HG02623 (cell line): ENCODE data around the gene MOB2.
"Not testable (repeated sequence)": the region's sequence is repeated elsewhere in the genome, so short reads cannot be mapped to it uniquely, and the experiment has no call there.

ENCODE experiments used
- ATAC-seq: cut with Tn5 transposase; IDR thresholded peaks from one replicate; pipeline ENCODE4 v1.9.1; 2021; ENCODE audit warnings: moderate library complexity; ENCODE audit not compliant: unreplicated experiment

Gene MOB2

DNA sequence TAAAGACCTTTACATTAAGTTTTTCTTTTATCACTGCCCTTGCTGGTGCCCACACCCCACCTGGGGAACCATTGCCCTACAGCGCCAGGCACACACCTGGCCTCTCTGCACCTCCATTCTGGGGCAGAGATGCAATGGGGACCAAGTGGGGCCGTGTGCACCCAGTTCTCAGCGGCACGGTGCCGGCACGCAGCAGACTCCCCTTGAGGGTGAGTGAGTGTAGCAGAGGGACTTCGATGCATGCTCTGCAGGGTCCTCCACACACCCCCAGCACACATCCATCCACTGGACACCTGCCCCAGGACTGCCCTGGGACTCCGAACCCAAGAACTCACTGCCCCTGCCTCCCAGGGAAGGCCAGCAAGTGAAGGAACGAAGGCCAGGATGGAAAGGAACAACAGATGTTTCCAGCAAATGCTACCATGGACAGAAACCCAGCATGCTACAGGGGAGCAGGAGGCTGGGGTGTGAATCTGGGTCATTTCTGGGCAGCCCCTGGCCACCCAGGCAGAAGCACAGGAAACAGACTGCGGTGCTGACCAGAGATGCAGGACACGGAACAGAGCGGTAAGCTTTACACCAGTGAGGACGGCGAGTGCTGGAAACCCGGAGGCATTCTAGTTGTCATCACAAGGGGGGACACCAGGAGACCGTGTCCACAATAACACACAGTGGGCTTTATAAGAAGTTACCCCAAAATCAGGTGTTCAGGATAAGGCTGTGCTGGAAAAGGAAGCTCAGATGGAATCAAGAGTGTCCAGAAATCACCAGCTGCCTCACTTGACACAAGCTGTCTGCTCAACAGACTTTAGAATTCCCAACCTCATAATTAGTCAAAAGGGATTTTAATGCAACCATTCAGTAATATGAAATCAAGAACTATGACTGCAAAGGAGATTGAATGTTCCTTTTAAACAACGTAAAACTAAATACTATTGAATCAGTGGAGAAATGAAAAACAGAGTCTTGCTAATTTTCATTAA, 32.7 kb upstream of the MOB2 start:
- ATAC-seq: no peak

DNA sequence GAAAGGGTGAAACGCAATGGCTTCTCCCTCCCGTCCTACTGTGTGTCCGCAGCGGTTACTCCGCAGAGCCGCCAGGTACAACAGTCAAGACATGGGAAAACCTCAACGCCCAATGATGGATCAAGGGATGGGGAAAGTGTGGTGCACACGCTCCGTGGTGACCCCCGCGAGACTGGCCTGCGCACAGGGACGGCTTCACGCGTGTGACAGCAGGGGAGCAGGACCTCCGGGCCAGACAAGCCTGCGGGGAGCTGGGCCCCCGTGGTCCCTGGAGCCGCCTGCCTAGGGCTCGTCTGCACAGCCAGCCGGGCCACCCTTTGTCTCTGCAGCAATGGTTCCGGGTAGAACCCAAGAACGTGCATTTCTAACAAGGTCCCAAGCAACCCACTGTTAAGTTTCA, 31.7 kb upstream of the MOB2 start:
- no peak for ATAC-seq

DNA sequence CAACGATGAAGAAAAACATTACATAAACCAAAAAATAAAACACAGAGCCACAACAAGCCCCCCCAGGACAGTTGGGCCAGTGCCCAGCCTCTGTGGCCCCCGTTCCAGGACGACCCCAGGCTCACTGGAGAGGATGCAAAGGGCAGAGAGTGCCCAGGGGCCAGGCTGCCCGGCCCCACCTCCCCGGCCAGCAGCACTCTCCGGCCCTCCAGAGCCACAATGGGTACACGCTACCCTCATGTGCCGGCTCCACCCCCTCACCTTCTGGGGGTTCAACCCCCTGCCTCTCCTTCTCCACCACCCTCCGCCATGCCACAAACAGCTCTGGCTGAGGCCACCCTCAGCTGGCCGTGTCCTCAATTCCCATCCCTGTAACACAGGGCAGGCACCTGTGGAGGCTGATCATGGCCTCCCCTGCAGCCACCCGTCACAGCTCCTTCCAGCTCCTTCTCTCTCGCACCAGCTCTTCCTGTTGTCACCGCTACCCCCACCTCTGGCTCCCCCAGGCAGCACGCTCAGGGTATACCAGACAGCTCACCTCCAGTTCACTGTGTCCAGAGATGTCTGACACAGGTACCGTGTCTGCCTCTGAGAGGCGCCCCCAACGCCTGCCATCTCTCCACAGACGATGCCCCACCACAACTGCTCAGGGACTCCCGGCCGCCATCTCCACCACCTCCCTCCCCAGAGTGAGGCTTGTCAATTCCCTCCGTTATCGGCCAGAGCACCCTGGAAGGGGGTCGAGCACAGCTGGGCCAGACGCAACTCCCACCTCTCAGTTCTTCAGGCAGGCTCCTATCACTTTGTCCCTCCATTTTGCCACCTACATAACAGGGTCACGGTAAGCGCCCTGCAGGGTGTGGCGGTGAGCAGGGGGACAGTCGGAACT, 30.8 kb upstream of the MOB2 start:
- no peak for ATAC-seq

DNA sequence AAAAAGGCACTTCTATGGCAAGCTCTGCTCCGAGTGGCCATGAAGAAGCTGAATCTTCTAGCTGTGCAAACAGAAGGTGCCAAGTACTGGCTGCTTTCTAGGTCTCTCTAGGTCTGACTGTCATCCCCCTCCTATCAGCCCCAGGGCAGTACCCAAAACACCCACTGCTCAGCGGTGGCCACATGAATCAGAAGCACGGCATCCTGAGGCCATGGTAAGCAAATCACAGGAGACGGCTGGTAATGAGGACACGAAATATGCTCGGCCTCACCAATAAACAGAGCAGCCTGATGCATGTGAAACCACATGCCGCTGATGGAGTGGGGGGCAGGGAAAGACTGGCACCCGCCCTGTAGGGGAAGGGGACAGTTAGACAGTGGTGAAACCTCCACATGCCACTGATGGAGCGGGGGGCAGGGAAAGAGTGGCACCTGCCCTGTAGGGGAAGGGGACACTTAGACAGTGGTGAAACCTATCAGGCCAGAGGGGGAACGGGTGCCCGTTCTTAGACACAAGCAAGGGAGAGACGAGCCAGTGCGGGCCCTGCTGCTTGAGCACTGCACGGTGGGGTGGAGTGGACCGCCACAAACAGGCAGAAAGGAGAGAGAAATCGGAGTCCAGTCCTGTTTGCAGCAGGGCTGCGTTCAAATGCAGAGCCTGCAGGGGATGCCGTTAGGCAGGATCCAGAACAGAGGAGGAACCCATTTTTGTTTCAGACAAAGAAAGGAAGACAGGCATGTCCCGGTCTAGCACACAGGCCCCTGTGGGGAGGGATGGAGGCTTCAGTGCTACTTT, 29.9 kb upstream of the MOB2 start:
- ATAC-seq: no peak

DNA sequence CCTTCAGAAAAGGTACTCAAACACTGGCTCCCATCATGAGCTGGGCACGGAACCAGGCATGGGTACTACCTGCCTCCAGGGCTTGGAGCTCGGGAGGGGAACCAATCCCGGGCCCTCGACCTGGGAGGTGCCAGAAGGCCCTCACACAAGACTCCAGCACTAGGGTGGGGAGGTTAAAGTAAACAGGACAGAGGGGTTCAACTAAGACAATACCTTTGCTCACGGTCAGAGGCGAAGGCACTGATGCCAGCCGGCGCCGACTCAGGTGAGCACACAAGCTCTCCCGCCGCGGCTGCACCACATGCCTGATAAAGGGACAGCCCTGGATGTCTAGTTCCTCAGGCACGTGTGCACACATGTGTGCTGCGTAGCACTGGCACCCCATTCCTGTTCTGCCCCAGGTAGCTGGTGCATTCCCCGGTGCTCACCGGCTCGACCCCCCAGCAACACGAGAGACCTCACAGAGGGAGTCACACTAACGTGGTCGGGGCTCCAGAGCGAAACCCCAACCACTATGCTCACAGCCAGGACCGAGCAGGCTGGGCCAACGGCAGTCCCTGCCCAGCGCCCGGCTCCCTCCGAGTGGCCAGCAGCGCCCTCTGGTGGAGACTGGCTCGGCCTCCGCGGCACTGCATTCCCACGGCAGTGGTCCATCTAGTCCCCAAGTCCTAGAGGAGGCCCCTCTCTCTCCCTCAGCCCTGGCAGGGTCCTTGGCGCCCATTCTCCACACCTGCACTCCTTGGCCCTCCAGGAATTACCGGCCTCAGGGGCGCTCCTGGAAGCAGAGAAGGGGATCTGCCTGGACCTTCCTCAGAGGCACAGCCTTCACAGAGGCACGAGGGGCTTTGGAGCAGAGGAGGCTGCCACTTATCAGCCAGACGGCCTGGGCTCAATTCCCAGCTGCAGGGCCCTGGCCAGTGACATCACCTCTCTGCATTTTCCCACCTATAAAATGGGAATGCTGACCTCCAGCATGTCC, 28.8 kb upstream of the MOB2 start:
- no peak for ATAC-seq

DNA sequence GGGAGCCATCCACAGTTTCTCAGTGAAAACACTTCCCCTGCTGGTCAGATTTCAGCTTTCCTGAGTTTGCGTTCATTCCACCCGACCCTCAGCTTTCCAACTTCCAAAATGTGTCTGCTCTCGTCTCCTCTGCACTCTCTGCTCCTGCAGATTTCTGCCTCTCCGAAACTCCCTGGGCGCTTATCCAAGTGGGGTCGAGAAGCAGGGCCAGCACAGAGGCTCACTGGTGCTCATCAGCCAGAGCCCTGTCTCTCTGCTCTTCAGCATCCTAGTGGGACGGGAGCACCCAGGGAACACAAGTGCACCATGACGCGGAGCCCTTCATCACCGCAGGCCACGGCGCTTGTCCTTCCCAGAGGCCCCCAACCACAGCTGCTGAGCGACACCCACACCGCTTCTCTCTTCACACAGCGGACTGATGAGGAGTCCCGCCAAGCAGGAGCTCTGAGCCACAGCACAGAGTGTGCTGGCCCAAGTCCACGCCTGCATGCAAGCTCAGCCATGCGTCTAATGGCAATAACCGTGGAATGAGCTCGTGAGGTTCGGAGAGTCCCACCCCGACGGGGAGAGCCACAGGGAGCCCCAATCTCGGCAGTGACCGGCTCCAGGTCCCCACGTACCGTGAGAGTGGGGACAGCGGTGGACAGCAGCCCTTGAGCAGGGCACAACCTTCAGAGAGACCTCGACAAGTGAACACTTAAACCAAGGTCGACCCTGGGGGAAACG, 27.9 kb upstream of the MOB2 start:
- ATAC-seq: no peak

DNA sequence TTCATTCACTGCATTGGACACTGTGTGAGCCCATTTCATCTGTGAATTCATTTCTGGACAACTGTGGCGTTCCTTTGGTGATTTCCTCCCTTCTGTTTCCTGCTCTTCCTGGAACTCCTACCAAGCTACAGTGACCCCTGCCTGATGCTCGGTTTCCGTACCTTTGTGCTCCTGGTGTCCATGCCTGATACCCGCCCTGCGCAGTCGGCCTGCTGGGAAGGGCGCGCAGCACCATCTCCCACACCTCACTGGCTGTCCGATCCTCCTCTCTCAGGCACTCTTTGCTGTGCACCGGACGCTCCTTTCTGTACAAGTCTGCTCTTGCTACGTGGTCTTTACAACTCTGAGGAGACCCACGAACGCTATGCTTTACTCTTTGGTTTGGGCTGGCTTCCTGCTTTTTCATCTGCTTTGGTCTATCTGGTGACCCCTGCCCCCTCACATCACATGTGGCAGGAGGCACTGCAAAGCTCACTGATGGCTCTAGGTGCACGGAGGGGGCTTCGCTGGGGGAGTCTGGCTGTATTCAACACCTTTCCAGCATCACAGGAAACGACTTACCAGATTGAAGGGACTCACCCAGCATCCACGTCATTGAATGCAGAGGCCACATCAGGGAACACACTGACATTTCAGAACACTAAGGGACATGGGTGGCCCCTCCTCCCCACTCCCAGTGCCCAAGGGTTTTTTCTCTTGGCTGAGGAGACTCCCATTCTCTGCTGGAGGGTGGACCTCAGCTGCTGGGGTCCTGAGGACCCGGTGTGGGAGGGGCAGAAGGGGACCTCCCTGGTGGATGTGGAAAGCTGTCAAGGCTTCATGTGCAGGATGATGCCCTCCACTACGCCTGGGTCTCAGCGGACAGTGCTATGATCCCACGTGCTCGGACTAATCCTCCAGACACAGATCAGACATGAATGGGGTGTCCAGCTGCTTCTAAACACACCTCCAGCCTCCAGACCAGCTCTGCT, 27.0 kb upstream of the MOB2 start:
- ATAC-seq: no peak

DNA sequence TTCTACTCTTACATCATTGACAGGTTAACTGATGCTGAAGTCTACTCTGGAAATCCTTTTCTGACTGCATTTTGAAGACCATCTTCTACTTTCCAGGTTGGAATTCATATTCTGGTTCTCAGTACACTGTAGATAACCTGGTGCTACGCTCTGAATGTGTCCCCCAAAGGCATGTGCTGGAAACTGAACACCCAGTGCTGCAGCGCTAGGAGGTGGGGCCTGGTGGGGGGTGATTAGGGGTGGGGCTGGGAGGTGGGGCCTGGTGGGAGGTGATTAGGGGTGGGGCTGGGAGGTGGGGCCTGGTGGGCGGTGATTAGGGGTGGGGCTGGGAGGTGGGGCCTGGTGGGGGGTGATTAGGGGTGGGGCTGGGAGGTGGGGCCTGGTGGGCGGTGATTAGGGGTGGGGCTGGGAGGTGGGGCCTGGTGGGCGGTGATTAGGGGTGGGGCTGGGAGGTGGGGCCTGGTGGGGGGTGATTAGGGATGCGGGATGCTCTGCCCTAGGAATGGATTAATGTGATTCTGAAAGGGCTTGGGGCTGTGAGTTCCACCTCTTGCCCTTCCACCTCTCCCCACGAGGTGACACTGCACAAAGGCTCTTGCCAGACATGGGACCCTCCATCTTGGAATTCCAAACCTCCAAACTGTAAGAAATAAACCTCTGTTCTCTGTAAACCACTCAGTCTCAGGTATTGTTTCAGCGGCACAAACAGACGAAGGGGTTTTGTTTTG, 26.1 kb upstream of the MOB2 start:
- not testable (repeated sequence) for ATAC-seq

DNA sequence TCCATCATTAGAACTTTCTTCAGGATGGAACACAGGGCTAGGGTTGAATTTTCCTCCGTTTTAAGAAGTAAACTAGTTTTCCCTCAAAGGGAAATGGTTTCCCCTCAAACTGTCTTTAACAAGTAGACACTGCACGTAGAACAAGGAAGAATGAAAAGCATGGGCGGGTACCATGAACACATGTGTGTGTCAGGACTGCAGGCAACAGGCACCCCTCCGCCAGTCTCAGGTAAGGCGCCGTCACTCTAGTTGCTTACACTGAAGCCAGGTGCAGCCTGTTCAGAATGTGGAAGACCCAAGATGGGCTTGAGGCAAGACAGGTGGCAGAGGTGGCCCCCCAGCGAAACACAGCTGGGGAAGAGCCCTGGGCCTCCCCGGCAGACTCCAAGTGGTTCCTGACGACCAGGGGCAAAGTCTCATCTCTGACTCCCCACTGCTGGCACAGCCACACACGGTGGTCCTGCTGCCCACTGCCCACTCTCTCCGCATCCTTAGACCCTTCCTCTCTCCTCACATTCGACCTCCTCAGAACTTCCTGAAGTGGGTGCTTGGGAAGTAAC, 25.4 kb upstream of the MOB2 start:
- no peak for ATAC-seq

DNA sequence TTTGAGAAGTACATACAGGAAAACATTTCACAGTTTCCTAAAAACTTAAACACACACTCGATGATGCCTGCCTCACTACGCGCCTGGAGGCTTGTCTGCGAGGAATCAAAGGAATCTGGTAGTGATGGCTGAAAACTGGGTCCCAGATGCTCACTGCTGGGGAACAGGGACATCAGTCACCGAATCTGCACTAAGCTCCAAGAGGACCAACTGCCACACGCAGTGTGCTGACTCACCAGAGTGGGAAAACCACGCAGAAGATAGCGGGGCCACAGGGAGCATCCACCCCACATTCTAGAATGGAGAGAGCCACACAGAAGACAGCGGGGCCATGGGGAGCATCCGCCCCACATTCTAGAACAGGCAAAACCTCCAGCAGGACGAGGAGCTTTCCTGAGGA, 24.3 kb upstream of the MOB2 start:
- no peak for ATAC-seq

DNA sequence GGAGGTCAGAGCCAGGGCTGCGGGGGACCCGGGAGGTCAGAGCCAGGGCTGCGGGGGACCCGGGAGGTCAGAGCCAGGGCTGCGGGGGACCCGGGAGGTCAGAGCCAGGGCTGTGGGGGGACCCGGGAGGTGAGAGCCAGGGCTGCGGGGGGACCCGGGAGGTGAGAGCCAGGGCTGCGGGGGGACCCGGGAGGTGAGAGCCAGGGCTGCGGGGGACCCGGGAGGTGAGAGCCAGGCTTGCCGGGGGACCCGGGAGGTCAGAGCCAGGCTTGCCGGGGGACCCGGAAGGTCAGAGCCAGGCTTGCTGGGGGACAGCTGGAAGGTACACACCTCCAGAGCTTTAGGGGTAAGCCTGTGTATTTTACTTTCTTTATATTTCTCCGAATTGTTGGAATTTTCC, 23.8 kb upstream of the MOB2 start:
- not testable (repeated sequence) for ATAC-seq

DNA sequence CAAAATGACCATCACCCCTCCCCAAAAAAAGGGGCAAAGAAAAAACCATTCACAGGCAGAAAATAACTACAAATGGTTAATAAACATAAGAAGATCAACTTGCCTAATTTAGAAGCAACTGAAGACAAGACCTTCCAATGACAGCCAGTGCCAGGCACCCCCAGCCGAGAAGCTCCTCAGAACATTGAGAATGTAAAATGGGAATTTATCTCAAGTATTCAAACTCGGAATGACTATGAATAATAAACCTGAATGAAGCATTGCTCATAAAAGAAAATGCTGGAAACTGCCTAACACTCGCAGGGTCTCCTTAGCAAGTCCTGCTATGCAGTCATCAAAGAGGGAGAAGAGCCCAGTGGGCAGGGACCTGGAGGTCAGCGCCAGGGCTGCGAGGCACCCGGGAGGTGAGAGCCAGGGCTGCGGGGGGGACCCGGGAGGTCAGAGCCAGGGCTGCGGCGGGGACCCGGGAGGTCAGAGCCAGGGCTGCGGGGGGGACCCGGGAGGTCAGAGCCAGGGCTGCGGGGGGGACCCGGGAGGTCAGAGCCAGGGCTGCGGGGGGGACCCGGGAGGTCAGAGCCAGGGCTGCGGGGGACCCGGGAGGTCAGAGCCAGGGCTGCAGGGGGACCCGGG, 23.2 kb upstream of the MOB2 start:
- ATAC-seq: no peak

DNA sequence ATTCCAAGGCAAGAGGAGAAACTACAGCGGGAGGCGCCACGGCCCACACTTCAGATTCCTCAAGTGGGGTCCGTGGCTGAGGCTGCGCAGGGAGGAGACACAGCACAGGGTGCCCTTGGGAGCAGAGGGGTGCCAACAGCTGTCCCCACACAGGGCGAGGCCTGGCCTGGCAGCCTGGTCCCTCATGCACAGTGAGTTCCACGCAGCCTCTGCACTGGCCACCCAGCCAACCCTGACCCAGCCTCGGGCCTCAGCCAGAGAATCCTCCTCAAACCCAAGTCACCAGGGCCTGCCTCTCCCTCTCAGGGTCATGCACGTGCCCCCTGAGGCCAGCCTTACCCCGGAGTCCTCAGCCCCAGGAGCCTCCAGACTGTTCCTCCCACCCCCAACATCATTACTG, 22.4 kb upstream of the MOB2 start:
- no peak for ATAC-seq

DNA sequence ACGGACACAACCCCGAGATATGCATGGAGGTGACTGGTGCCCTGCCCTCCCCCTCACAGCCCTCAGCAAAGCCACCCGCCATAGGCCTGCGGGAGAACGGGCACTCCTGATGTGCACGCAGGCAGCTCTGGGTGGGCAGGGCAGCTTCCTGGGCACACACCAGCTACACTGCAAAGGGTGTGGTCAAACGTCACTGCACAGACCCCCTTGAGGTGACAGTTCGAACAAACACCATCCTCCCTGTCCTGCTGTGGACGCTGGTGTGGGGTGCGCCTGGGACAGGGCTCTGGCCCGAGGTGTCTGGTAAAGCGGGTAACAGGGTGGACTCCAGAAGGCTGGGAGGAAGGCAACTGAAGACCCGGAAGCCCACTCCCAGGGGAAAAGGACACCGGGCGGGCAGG, 21.9 kb upstream of the MOB2 start:
- ATAC-seq: no peak

DNA sequence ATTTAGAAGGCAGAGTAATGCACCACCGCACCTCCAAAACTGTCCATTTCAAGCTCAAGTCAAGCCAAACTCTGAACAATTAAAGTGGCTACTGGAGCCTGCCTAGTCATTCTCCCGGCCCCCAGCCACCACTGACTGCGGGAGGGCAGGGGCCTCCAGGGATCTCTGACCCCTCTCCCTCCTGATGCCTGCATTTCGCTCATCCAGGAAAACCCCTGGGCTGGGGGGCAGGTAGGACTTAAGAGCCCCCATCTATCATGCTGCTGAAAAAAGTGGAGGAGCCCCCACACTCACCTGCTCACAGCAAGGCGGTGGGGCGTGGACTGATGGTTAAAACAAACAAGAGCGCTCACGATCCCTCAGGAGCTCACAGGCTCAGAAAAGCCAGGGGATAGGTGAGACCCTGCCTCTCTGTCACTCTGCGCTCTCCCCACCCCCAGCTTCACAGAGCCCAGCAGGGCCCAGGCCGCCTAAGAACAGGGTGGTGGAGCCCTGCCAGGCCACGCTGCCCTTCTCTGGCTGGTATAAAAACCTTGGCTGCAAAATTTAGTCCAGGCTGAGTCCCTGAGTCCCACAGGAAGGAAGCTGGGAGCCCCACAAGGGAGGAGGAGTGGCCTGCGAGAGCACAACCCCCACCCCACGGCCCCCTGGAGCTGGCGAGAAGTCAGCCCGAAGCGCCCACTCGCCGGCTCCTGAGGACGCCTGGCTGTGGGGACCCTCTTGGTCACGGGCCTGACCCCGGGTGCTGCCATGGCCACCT, 21.0 kb upstream of the MOB2 start:
- no peak for ATAC-seq

DNA sequence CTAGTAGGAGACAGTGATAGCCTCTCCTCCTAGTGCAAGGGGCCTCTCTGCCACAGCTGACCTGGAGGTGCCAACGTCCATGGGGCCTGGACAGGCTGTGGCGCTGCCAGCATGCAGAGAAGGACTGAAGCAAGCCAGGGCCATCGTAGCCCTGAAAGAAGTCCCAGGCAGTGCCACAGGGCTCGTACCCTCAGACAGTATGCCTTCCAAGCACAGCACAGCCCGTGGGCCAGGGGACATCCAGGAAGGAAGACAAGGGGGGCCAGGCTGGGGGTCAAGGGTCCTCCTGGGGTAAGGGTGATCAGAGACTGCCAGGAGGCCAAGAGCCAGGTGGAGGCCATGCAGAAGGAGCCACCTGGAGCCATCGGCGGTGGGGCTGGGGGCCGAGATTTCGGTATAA, 20.4 kb upstream of the MOB2 start:
- no peak for ATAC-seq
